Measurements from ENCODE around the gene KCNQ1. TPM values are rescaled to one million over a fixed set of nuclear protein-coding genes. Genes with fewer than 3 reads are reported as not detected.

The KCNQ1 gene
- total and polyA plus RNA-seq, 2 of the 13 experiments (the other 11 are each of a cell fraction or from before 2014, with no cell fraction given): 0.02 to 0.08 TPM

- TF ChIP-seq RAD21 (CRISPR knock-in tag; IDR thresholded peaks at IDR 0.05): peak; percentile 93
- TF ChIP-seq RBM39 (IDR thresholded peaks at IDR 0.05; ENCODE audit: low read depth, low read length, poor library complexity, severe bottlenecking): no peak
- TF ChIP-seq, protein P1, sequence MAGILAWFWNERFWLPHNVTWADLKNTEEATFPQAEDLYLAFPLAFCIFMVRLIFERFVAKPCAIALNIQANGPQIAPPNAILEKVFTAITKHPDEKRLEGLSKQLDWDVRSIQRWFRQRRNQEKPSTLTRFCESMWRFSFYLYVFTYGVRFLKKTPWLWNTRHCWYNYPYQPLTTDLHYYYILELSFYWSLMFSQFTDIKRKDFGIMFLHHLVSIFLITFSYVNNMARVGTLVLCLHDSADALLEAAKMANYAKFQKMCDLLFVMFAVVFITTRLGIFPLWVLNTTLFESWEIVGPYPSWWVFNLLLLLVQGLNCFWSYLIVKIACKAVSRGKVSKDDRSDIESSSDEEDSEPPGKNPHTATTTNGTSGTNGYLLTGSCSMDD (CRISPR knock-in tag; IDR thresholded peaks at IDR 0.05): no peak
- peak; percentile 99 for TF ChIP-seq STAG1 (CRISPR knock-in tag; IDR thresholded peaks at IDR 0.05)
- peak; percentile 40; the same call in 1 of the 2 replicates for TF ChIP-seq SMC3 (IDR thresholded peaks at IDR 0.05; ENCODE audit: low read length)
- 0 out of 2 replicates have a peak, but pooled peaks have one; percentile 10 for TF ChIP-seq ZNF546 (CRISPR knock-in tag; conservative IDR thresholded peaks at IDR 0.05)
- no peak for TF ChIP-seq ZNF660 (CRISPR knock-in tag; IDR thresholded peaks at IDR 0.05; ENCODE audit: borderline replicate concordance, low read depth)
- no peak for TF ChIP-seq HMGA1 (CRISPR knock-in tag; conservative IDR thresholded peaks at IDR 0.05)
- 0 out of 2 replicates have a peak, but pooled peaks have one; percentile 28 for TF ChIP-seq PITX1 (CRISPR knock-in tag; IDR thresholded peaks at IDR 0.05)
- peak; percentile 97 for TF ChIP-seq ZBTB7A (CRISPR knock-in tag; IDR thresholded peaks at IDR 0.05)
- peak; percentile 99 for TF ChIP-seq CTCF (CRISPR knock-in tag; IDR thresholded peaks at IDR 0.05)
- TF ChIP-seq RFX3 (CRISPR knock-in tag; IDR thresholded peaks at IDR 0.05): no peak
- 0 out of 2 replicates have a peak, but pooled peaks have one; percentile 76 for TF ChIP-seq DNMT1 (CRISPR knock-in tag; IDR thresholded peaks at IDR 0.05)
- TF ChIP-seq HMGXB4 (CRISPR knock-in tag; IDR thresholded peaks at IDR 0.05; ENCODE audit: borderline replicate concordance in 1 of 2, low read depth in 1 of 2): peak; percentile 25 to 45; a peak in 1 of 4 replicates
- 0 out of 2 replicates have a peak, but pooled peaks have one; percentile 13 for TF ChIP-seq ZNF205 (CRISPR knock-in tag; IDR thresholded peaks at IDR 0.05)
- TF ChIP-seq CBX5 (CRISPR knock-in tag; IDR thresholded peaks at IDR 0.05; ENCODE audit: borderline replicate concordance): peak; percentile 54; the same call in 1 of the 2 replicates
- no peak for TF ChIP-seq NCOA2 (CRISPR knock-in tag; IDR thresholded peaks at IDR 0.05)
- TF ChIP-seq THAP11 (CRISPR knock-in tag; IDR thresholded peaks at IDR 0.05): peak; percentile 25; the same call in 1 of the 2 replicates
- 0 out of 2 replicates have a peak, but pooled peaks have one; percentile 11 for TF ChIP-seq HOXA3 (CRISPR knock-in tag; IDR thresholded peaks at IDR 0.05)
- TF ChIP-seq ZNF878 (CRISPR knock-in tag; IDR thresholded peaks at IDR 0.05): no peak
- TF ChIP-seq ZNF263 (CRISPR knock-in tag; IDR thresholded peaks at IDR 0.05): peak; percentile 83
- TF ChIP-seq TBX2 (CRISPR knock-in tag; IDR thresholded peaks at IDR 0.05; ENCODE audit: borderline replicate concordance): peak; percentile 54
- TF ChIP-seq ZNF883 (CRISPR knock-in tag; IDR thresholded peaks at IDR 0.05; ENCODE audit: not compliant biosample characterization): peak; percentile 46
Observed at GRCh38 chr11:2892215-2892966, 447.6 kb downstream of the KCNQ1 start (continued).

Data from HepG2 (cell line).